PC-3 (cell line): ENCODE data around the gene LSP1.

Source experiments
- EZH2 ChIP-seq: fragments of 300-600 bp; sonication (generic); IDR thresholded peaks from one replicate; pipeline ENCODE4 v1.6.1; 2017; ENCODE audit warnings: antibody characterized with exemption, mild to moderate bottlenecking, low read length; ENCODE audit not compliant: unreplicated experiment
- EZH2phosphoT487 ChIP-seq: fragments of 300-600 bp; sonication (generic); IDR thresholded peaks from 2 replicates; pipeline ENCODE4 v1.6.1; 2018; ENCODE audit warnings: mild to moderate bottlenecking, antibody characterized with exemption, low read length, borderline replicate concordance
- TF ChIP-seq, protein P1 (sequence below): fragments of 300-600 bp; sonication (generic); conservative IDR thresholded peaks from 2 replicates; pipeline ENCODE4 v1.5.1; 2017; ENCODE audit warnings: antibody characterized with exemption, low read depth, mild to moderate bottlenecking, low read length

GRCh38 chr11:1822648-1823375 lies 30.1 kb upstream of the LSP1 start:
- TF ChIP-seq, protein P1, sequence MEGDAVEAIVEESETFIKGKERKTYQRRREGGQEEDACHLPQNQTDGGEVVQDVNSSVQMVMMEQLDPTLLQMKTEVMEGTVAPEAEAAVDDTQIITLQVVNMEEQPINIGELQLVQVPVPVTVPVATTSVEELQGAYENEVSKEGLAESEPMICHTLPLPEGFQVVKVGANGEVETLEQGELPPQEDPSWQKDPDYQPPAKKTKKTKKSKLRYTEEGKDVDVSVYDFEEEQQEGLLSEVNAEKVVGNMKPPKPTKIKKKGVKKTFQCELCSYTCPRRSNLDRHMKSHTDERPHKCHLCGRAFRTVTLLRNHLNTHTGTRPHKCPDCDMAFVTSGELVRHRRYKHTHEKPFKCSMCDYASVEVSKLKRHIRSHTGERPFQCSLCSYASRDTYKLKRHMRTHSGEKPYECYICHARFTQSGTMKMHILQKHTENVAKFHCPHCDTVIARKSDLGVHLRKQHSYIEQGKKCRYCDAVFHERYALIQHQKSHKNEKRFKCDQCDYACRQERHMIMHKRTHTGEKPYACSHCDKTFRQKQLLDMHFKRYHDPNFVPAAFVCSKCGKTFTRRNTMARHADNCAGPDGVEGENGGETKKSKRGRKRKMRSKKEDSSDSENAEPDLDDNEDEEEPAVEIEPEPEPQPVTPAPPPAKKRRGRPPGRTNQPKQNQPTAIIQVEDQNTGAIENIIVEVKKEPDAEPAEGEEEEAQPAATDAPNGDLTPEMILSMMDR: no peak
- TF ChIP-seq EZH2 (no peak), EZH2phosphoT487 (no peak)
